Adrenal gland (tissue), 12 donors: ENCODE measurements around the gene TAF13. TPM values are rescaled to one million over a fixed set of nuclear protein-coding genes. Genes with fewer than 3 reads are reported as not detected.

Source experiments
- DNase-seq, 7 donors: peaks; one replicate each; pipeline ENCODE4 v3.0.0-alpha.2; 2019 to 2020
- H3K27ac ChIP-seq, 5 donors: fragments of 200-600 bp; sonication (generic) in 4 of 5; 1 replicate in 3 of 5; 2 replicates in 2 of 5; pipeline versions ENCODE4 v1.5.1 to v1.8.0; 2016 to 2020; ENCODE audit warnings: mild to moderate bottlenecking in 1 of 5
- H3K27me3 ChIP-seq: fragments of 200-600 bp; 2 replicates; pipeline ENCODE4 v1.8.0; 2021
- H3K36me3 ChIP-seq, 2 donors: fragments of 200-600 bp; replicated peaks in 1 of 2; 1 replicate in 1 of 2; 2 replicates in 1 of 2; pipeline versions ENCODE4 v1.5.1 to v1.8.0; 2018 to 2022
- H3K4me1 ChIP-seq, 2 donors: fragments of 200-600 bp; replicated peaks in 1 of 2; 1 replicate in 1 of 2; 2 replicates in 1 of 2; pipeline versions ENCODE4 v1.5.1 to v1.8.0; 2018 to 2021
- H3K4me3 ChIP-seq, 4 donors: fragments of 200-600 bp; sonication (generic) in 3 of 4; one replicate each; pipeline ENCODE4 v1.5.1; 2016 to 2018
- H3K9me3 ChIP-seq, 3 donors: fragments of 200-600 bp; sonication (generic) in 1 of 3; replicated peaks in 1 of 3; 1 replicate in 2 of 3; 2 replicates in 1 of 3; pipeline versions ENCODE4 v1.5.1 to v1.8.0; 2016 to 2021
- POLR2A ChIP-seq, 2 donors: fragments of 450-650 bp; IDR thresholded peaks; one replicate each; pipeline ENCODE4 v1.6.1; 2017; ENCODE audit warnings: antibody characterized with exemption in 2 of 2, mild to moderate bottlenecking in 2 of 2, moderate library complexity in 1 of 2
- WGBS, 4 donors: extraction: QIAGEN DNeasy Blood & Tissue Kit in 2 of 4; methylation state at CpG; one replicate each; pipeline versions ENCODE4 v1.1.5 to v1.1.7; 2013 to 2017; 5-methylcytosine and 5-hydroxymethylcytosine counted together
- intact Hi-C, 2 donors: fragments of 100-400 bp; cut with DNase I; formaldehyde crosslinking; loops; one replicate each; pipeline versions ENCODE4 v1.14.1 to v1.15.0; 2022 to 2023
- polyA plus RNA-seq, 3 donors: library from polyadenylated mRNA; stranded (reverse); fragments of 200-250 nt in 2 of 3; fragments of 350-450 nt in 1 of 3; fragmentation: Illumina TruSeq in 1 of 3; extraction: RNeasy Lipid Tissue Mini Kit (QIAGEN cat#74804) in 1 of 3; gene quantifications; one replicate each; pipeline ENCODE4 v1.2.3, GENCODE V29; 2013 to 2014
- total RNA-seq, 9 donors: library from RNA; depleted of rRNA in 4 of 9; stranded (reverse); fragments of >200 nt in 4 of 9; fragments of 120-200 nt in 1 of 9; fragmentation: NEBNext Ultra II Directional in 1 of 9; extraction: Animal tissue kit (Norgen Biotek cat#: 25700) in 1 of 9; gene quantifications; one replicate each; pipeline versions ENCODE4 v1.1.0 to v1.2.4, GENCODE V29; 2013 to 2023
- TF ChIP-seq, protein P1 (sequence below), 6 experiments: fragments of 450-650 bp in 4 of 6; fragments of 200-600 bp in 2 of 6; sonication (generic) in 1 of 6; IDR thresholded peaks; 1 replicate in 5 of 6; 2 replicates in 1 of 6; pipeline versions ENCODE4 v1.5.1 to v1.8.0; 2016 to 2021; ENCODE audit warnings: antibody characterized with exemption in 6 of 6, mild to moderate bottlenecking in 2 of 6, moderate library complexity in 1 of 6
- donor health status: healthy with polysubstance abuse.
- donor health status: Bipolar disorder and iron deficiency.
- donor health status: DM: yes; HTN: yes; CAD: no.
- donor health status: DM: no; HTN: no; CAD: no.
- donor health status: DM: no; HTN: no; CAD: no.
- donor health status: DM: yes; HTN: yes; CAD: no.

Gene TAF13
- total and polyA plus RNA-seq, 12 donors = 11.7 to 96.5 (median 31.1) TPM

DNA sequence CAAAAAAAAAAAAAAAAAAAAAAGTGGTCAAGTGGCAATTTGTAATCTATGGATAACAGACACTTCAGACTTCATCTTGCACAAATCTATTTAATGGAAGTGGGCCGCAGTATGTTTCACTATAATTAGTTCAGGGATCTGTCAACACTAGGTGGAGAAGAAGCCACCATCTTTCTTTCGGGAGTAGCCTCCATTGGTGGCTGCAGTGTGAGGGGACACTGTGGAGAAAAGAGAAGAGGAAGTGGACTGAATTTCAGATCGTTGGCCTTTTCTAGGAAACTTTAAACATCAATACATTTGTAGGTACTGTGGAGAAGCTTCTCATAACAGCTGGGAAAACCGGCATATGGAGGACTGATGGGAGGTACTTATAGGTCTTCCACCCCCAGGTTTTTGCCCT is 30.1 kb upstream of the TAF13 start:
- H3K4me1 ChIP-seq = peaks cover 3 to 8% of the 10 kb centered on the region in 2 donors
- no peaks in the 10 kb centered on the region for H3K27me3 ChIP-seq
- TF ChIP-seq POLR2A (IDR thresholded peaks at IDR 0.05) = no peak
- TF ChIP-seq, protein P1, sequence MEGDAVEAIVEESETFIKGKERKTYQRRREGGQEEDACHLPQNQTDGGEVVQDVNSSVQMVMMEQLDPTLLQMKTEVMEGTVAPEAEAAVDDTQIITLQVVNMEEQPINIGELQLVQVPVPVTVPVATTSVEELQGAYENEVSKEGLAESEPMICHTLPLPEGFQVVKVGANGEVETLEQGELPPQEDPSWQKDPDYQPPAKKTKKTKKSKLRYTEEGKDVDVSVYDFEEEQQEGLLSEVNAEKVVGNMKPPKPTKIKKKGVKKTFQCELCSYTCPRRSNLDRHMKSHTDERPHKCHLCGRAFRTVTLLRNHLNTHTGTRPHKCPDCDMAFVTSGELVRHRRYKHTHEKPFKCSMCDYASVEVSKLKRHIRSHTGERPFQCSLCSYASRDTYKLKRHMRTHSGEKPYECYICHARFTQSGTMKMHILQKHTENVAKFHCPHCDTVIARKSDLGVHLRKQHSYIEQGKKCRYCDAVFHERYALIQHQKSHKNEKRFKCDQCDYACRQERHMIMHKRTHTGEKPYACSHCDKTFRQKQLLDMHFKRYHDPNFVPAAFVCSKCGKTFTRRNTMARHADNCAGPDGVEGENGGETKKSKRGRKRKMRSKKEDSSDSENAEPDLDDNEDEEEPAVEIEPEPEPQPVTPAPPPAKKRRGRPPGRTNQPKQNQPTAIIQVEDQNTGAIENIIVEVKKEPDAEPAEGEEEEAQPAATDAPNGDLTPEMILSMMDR (IDR thresholded peaks at IDR 0.05) = no peak
- no peaks in the 10 kb centered on the region for H3K36me3 ChIP-seq
- 76 to 80% (median 78%) methylated on average over 4 of the region's 4 CpGs for WGBS, 4 donors
- intact Hi-C loops = no loop called here
- H3K27ac ChIP-seq = no peak overlapping the region
- no peaks in the 10 kb centered on the region for H3K9me3 ChIP-seq
- H3K4me3 ChIP-seq = no peak overlapping the region
- DNase-seq = no peak

DNA sequence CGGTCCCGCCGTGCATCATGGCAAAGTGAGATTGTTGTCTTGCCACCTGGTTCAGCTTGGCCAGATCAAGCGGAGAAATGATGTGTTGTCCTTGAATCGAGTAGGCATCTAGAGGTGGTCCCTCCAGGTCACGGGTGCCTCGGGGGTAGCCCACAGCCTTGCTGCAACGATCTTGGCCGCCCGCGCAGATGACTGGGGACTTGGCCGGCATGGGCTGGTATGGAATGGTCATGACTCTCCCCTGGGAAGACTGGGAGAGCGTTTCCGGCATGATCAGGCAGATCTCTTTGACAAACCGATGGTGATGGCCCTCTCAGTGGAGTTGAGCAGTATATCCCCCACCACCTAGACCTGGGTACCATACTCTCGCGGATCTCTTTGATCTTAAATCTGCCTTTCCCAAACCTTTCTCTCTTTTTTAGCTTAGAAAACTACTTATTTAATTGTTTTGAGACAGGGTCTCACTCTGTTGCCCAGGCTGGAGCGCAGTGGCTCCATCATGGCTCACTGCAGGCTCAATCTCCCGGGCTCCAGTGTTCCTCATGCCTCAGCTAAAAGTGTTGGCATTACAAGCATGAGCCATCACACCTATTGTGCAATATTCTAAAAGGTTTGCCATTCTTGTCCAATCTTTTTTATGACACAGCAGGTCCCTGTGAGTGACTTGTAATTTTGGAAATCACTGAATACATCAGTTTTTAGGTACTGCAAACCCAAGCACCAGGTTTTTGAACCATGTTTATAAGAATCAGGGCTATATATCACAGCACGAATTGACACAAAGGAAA is 28.8 kb upstream of the TAF13 start:
- no peak for TF ChIP-seq POLR2A (IDR thresholded peaks at IDR 0.05)
- TF ChIP-seq, protein P1 (IDR thresholded peaks at IDR 0.05) = no peak
- H3K36me3 ChIP-seq = no peaks in the 10 kb centered on the region
- peaks cover 3 to 8% of the 10 kb centered on the region in 2 donors for H3K4me1 ChIP-seq
- no peak for DNase-seq
- H3K27me3 ChIP-seq = no peaks in the 10 kb centered on the region
- intact Hi-C loops = loop anchor here in 1 of 2 donors (5.0 kb wide), 1 partner anchor 88 kb away; no protein-coding TSS in a partner anchor
- WGBS, 4 donors = 75 to 86% (median 82%) methylated on average over 17 to 20 of the region's 20 CpGs
- no peak overlapping the region for H3K4me3 ChIP-seq
- H3K27ac ChIP-seq = no peak overlapping the region
- H3K9me3 ChIP-seq = no peaks in the 10 kb centered on the region

DNA sequence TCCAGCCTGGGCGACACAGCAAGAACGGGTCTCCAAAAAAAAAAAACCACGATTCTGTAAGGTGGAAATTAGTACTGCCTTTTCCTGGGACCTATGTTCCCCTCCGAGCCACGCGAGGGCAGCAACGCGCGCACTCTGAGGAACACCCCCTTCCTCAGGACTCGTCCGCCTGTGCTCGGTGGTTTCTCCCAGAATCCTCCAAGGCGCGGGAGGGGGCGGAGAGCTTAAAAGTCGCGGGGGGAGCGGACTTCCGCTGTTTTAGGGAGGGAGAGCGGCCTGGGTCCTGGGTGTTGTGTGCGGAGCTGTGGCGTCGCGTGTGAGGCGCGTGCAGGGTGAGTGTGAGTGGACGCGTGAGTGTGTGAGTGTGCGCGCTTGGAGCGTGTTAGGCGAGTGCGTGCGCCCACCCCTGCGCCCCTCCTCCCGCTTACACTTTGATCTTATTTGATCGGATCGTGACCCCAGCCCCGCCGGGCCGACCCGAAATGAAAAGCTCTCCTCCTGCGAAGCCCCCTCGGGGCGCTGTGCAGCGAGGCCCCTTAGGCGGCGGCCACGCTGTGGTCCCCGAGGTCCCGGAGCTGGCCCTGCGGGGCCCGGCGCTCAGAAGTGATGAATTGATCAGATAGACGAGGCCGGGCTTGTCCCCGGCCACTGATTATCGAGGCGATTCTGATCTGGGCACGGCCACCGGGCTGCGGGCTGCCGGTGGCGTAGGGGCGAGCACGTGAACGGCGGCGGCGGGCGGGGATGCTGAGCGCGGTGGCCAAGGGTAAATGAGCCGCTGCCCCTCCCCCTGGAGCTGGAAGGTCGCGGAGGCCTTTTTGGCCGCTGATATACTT is 24.4 kb upstream of the TAF13 start:
- H3K27me3 ChIP-seq = no peaks in the 10 kb centered on the region
- intact Hi-C loops = loop anchor here in 1 of 2 donors (5.0 kb wide), 1 partner anchor 92 kb away; no protein-coding TSS in a partner anchor
- peaks cover 3 to 12% of the 10 kb centered on the region in 2 donors for H3K4me1 ChIP-seq
- peaks cover 0 to 1% of the 10 kb centered on the region in 2 donors for H3K36me3 ChIP-seq
- H3K4me3 ChIP-seq = peak overlapping the region; percentile 26 to 95 (median 82)
- DNase-seq = peak; percentile 96 to 98 (median 98)
- no peaks in the 10 kb centered on the region for H3K9me3 ChIP-seq
- peak; percentile 95 to 97 for TF ChIP-seq POLR2A (IDR thresholded peaks at IDR 0.05)
- TF ChIP-seq, protein P1 (IDR thresholded peaks at IDR 0.05) = peak; percentile 66 to 90 (median 82)
- peak overlapping the region; percentile 80 to 99 (median 94) for H3K27ac ChIP-seq
- 0 to 1% (median 0%) methylated on average over 16 to 77 of the region's 77 CpGs for WGBS, 4 donors

DNA sequence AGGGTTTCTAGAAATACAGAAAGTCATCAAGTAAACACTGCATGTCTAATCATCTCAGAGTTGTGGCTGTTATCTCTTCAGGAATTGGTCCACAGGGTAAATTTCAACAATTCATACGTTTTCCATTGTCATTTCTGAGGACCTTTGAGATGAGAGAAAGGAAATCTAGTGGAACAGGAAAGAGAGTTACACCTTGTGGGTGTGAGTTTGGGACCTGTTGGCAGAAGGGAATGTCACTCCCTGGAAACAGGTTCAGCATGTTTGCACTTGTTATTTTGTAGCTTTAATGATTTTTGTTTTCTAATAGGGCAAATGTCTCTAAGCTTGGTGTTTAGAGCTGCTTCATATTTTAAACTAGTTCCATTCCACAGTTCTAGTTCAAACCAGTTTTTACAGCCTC is 20.3 kb upstream of the TAF13 start:
- H3K27ac ChIP-seq = no peak overlapping the region
- peaks cover 10 to 23% of the 10 kb centered on the region in 2 donors for H3K4me1 ChIP-seq
- DNase-seq = no peak
- intact Hi-C loops = no loop called here
- WGBS, 4 donors = 51 to 64% (median 55%) methylated on average over 1 of the region's 1 CpG
- no peak overlapping the region for H3K4me3 ChIP-seq
- peaks cover 0 to 13% of the 10 kb centered on the region in 2 donors for H3K36me3 ChIP-seq
- TF ChIP-seq, protein P1 (IDR thresholded peaks at IDR 0.05) = no peak
- TF ChIP-seq POLR2A (IDR thresholded peaks at IDR 0.05) = no peak
- no peaks in the 10 kb centered on the region for H3K27me3 ChIP-seq
- no peaks in the 10 kb centered on the region for H3K9me3 ChIP-seq
